HG02623 (cell line): Measurements from ENCODE around the gene FBXO46.
"Not testable (repeated sequence)": the region's sequence is repeated elsewhere in the genome, so short reads cannot be mapped to it uniquely, and the experiment has no call there.

Source experiments
- ATAC-seq: cut with Tn5 transposase; IDR thresholded peaks from one replicate; pipeline ENCODE4 v1.9.1; 2021; ENCODE audit warnings: moderate library complexity; ENCODE audit not compliant: unreplicated experiment

FBXO46 gene

GRCh38 chr19:45687599-45687998 lies 43.1 kb downstream of the FBXO46 start:
- no peak for ATAC-seq

GRCh38 chr19:45685045-45685444 lies 45.7 kb downstream of the FBXO46 start:
- not testable (repeated sequence) for ATAC-seq

GRCh38 chr19:45682908-45683307 lies 47.8 kb downstream of the FBXO46 start:
- ATAC-seq = no peak

- no peak for ATAC-seq
Measured at GRCh38 chr19:45682117-45682516, 48.6 kb downstream of the FBXO46 start.

- peak; percentile 54 for ATAC-seq
Measured at GRCh38 chr19:45681391-45682015, 49.2 kb downstream of the FBXO46 start.

GRCh38 chr19:45677351-45678230 lies 53.1 kb downstream of the FBXO46 start:
- no peak for ATAC-seq

- ATAC-seq = no peak
Measured at GRCh38 chr19:45676851-45677263, 53.8 kb downstream of the FBXO46 start.

- no peak for ATAC-seq
Measured at GRCh38 chr19:45674946-45675345, 55.8 kb downstream of the FBXO46 start.

- peak; percentile 51 for ATAC-seq
Measured at GRCh38 chr19:45670670-45671453, 59.8 kb downstream of the FBXO46 start.

GRCh38 chr19:45668342-45668871 lies 62.3 kb downstream of the FBXO46 start:
- ATAC-seq = no peak

GRCh38 chr19:45667620-45668341 lies 62.9 kb downstream of the FBXO46 start, which contains the start of gene GIPR:
Gene GIPR (plus strand): TSS chr19:45668221. CDS start chr19:45669521, 1,300 bp downstream.
- no peak for ATAC-seq

GRCh38 chr19:45664575-45664974 lies 66.1 kb downstream of the FBXO46 start:
- ATAC-seq = no peak

GRCh38 chr19:45663800-45664199 lies 66.9 kb downstream of the FBXO46 start:
- ATAC-seq = no peak

- no peak for ATAC-seq
Measured at GRCh38 chr19:45660636-45661035, 70.1 kb downstream of the FBXO46 start.
